H7 (cell line): Measurements from ENCODE around the gene SDK1. TPM values are rescaled to one million over a fixed set of nuclear protein-coding genes. Genes with fewer than 3 reads are reported as not detected.

Experiments
- DNase-seq: peaks from one replicate; pipeline ENCODE4 v3.0.0; 2012
- H3K27me3 ChIP-seq: 2 replicates; pipeline ENCODE4 v1.6.0; 2011; ENCODE audit warnings: mild to moderate bottlenecking, low read length; ENCODE audit not compliant: control insufficient read depth, insufficient read depth
- H3K36me3 ChIP-seq: replicated peaks from 2 replicates; pipeline ENCODE4 v1.5.1; 2011; ENCODE audit warnings: low read length; ENCODE audit not compliant: control insufficient read depth, insufficient read depth
- H3K4me3 ChIP-seq: 2 replicates; pipeline ENCODE4 v1.5.1; 2011; ENCODE audit warnings: low read depth, mild to moderate bottlenecking, control low read depth, low read length, moderate library complexity; ENCODE audit not compliant: insufficient read depth
- total RNA-seq: library from RNA; depleted of rRNA; stranded (reverse); fragments of >200 nt; shearing (Covaris generic); gene quantifications from 2 replicates; pipeline ENCODE4 v1.2.3, GENCODE V29; 2014

Gene SDK1
- total RNA-seq, 1 experiment from 2014 or later, result 2.4 TPM

DNA sequence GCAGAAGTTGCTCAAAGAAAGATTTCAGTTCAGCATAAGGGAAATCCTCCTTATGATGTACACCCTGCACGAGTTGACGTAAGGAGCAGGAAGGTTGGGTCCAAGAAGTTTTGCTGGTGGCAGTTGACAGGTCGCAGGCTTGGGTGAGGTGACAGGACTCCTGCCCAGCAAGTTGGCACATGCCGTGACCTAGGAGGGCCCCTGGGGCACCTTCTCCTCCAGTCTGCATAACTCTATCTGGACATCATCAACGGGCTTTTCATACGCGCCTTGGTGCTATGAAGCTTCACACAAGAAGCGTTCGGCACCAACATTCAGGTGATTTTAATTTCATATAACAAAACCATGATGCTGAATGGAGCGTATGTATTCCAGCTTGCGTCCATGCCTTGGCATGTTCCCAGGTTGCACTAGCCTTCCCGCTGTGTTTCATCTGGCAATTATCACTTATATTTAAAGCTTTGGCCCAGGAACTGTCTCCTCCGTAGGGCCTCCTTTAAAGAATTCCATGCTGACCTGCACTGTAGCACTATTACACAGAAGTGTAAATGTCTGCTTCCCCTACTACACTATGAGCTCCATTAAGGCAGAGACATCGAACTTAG lies 729.4 kb downstream of the SDK1 start:
- DNase-seq, result no peak
- H3K36me3 ChIP-seq, result no peaks in the 10 kb centered on the region
- no peaks in the 10 kb centered on the region for H3K27me3 ChIP-seq
- H3K4me3 ChIP-seq, result no peak overlapping the region

DNA sequence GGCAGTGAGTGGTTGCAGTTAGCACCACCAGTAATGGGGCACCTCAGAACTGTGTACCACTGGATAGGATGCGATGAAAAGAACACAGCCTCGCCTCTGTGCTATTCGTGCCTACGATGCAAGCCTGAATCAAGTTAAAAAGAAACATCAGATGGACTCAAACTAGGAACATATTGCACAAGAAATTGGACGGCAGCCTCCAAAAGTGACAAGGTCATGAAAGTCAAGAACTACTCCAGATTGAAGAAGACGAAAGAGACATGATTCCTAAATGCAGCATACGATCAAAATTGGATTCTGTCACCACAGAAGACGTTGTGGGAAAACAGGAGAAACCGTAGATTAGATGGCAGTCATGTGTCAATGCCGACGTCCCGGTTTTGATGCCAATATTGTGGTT lies 732.9 kb downstream of the SDK1 start:
- DNase-seq, result no peak
- H3K27me3 ChIP-seq, result no peaks in the 10 kb centered on the region
- H3K36me3 ChIP-seq, result no peaks in the 10 kb centered on the region
- no peak overlapping the region for H3K4me3 ChIP-seq

DNA sequence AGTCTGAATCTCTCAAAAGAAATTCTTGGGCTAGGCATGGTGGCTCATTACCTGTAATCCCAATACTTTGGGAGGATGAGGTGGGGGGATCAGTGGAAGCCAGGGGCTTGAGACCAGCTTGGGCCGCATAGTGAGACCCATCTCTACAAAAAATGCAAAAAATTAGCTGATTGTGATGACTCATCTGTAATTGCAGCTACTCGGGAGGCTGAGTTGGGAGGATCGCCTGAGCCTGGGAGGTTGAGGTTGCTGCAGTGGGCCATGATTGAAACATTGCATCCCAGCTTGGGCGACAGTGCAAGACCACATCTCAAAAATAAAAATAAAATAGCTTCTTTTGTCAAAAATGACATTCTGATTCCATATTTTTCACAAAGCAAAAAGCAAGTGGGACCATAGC lies 736.3 kb downstream of the SDK1 start:
- no peaks in the 10 kb centered on the region for H3K36me3 ChIP-seq
- H3K27me3 ChIP-seq, result no peaks in the 10 kb centered on the region
- H3K4me3 ChIP-seq, result no peak overlapping the region
- DNase-seq, result no peak

DNA sequence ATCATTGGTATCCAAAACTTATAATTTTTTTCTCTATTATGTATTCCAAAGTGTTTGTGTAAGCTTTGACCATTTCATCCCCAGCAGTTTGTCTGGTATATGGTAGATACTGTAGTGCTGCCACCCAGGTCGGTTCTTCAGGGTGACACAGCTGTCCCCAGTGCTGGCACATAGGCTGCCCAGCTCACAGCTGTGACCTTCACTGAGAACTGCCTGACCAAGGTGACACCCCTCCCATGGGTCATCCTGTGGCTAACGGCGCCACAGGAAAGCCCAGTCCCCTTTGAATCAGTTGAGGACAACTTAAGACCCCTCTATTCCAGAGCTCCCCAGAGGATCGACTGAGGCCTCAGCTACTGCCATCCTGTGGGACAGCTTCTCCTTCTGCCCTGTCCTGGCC lies 736.8 kb downstream of the SDK1 start:
- Histone ChIP-seq H3K4me3 (no peak overlapping the region), H3K36me3 (no peaks in the 10 kb centered on the region)
- no peak for DNase-seq

DNA sequence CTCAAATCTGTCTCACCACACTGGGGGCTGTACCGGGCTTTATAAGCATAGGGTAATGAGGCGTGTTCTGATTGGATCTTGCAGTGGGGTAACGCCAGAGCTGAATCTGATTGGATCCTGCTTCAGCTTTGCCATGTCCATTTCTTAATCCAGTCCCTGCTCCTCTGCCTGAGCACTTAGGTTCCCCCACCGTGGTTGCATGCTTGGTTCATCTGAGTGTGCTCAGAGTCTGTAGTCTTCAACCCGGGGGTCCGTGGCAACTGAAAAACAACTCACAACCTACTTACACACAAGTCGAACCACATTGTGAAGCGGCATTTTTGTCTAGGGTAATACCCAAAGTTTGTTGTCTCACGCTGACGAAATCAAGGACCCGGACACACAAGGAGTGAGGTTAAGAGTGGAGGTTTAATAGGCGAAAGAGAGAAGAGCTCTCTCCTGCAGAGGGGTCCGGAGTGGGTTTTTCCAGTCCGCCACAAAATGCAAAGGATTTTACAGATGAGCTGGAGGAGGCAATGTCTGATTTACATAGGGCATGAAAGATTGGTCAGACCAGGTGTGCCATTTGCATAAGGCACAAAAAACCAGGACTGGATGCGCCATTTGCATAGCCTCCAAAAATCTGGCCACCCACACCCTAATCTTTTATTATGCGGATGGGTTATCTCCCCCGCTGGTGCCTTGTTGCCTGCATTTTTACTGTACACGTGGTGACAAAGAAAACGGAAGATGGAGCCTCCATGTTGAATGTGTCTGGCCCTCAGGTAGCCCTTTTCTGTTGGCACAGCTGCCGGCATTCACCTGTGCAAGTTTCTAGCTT lies 739.3 kb downstream of the SDK1 start:
- H3K36me3 ChIP-seq, result no peaks in the 10 kb centered on the region
- no peak for DNase-seq
- no peaks in the 10 kb centered on the region for H3K27me3 ChIP-seq
- H3K4me3 ChIP-seq, result no peak overlapping the region

More for the DNA sequence above, 736.8 kb downstream of the SDK1 start:
- no peaks in the 10 kb centered on the region for H3K27me3 ChIP-seq

DNA sequence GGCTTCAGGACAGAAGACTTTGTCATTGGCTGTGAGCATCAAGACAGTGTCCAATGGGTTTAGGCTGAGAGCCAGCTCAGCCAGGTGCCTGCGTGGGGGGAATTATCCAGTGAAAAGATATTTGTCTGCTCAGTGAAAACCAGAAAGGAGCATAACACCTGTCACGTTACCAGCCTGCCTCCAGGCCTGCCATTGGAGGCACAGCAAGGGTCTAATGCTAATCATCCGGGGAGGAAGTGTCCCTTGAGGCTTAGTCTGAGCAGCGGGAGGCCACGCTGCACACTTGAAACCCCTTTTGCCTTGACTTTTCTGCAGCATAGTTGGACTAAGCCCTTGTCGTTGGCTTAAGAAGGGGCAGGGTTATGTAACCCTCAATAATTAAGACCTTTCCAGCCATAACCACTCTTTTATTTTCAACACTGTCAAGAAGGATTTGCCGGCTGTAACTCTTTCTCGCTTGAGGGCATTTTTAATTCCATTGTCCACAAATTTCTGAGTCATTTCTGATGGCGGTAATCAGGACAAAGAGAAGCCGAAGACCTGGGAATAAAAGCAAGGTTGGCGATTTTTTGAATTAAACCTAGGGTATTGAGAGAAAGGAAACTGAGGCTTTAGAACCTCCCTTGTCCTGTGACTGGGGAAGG lies 741.5 kb downstream of the SDK1 start:
- Histone ChIP-seq H3K36me3 (no peaks in the 10 kb centered on the region), H3K4me3 (no peak overlapping the region), H3K27me3 (no peaks in the 10 kb centered on the region)
- DNase-seq, result no peak

DNA sequence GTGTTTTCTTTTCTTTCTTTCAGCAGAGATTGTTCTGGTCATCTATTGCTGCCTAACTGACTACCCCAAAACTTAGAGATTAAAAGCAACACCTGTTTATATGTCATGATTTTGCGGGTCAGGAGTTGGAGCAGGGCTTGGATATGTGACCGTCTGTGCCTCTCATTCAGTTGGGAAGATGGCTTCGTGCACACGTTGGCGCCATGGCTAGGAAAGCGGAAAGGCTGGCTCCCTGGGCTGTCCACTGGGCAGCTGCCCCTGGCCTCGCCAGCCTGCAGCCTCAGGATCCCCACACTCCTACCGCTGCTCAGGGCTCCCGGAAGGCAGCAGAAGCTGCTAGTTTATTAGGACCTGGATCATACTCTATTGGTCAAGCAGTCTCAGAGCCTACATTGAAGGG lies 742.9 kb downstream of the SDK1 start:
- DNase-seq, result no peak

DNA sequence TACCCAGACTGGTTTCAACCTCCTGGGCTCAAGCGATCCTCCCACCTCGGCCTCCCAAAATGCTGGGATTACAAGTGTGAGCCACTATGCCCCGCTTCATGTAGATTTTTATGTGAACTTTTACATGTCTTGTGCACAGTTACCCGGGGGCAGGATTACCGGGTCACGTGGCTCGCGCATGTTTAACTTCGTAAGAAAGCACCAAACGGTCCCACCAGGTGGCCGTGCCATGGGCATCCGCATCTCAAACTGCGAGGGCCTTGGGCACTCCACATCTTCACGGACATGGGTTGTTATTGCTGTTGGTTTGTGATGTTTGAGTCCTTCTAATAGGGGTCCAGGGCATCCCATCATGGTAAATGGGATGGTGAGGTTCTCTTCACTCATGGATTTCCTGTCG lies 744.4 kb downstream of the SDK1 start:
- Histone ChIP-seq H3K4me3 (no peak overlapping the region), H3K36me3 (no peaks in the 10 kb centered on the region), H3K27me3 (no peaks in the 10 kb centered on the region)
- DNase-seq, result no peak

More for the DNA sequence above, 742.9 kb downstream of the SDK1 start:
- Histone ChIP-seq H3K36me3 (no peaks in the 10 kb centered on the region), H3K4me3 (no peak overlapping the region), H3K27me3 (no peaks in the 10 kb centered on the region)

DNA sequence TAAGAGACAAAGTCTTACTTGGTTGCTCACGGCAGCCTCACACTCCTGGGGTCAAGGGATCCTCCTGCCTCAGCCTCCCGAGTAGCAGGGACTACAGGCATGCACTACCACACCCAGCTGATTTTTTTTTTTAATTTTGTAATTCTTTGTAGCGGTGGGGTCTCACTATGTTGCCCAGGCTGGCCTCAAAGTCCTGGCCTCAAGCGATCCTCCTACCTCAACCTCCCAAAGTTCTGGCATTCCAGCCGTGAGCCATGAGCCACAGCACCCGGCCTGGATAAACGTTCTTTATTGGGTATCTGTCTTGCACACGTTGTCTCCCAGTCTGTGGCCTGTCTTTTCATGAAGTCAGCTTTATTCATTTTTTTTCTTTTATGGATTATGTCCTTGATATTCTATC lies 744.9 kb downstream of the SDK1 start:
- Histone ChIP-seq H3K36me3 (no peaks in the 10 kb centered on the region), H3K27me3 (no peaks in the 10 kb centered on the region)
- no peak for DNase-seq

DNA sequence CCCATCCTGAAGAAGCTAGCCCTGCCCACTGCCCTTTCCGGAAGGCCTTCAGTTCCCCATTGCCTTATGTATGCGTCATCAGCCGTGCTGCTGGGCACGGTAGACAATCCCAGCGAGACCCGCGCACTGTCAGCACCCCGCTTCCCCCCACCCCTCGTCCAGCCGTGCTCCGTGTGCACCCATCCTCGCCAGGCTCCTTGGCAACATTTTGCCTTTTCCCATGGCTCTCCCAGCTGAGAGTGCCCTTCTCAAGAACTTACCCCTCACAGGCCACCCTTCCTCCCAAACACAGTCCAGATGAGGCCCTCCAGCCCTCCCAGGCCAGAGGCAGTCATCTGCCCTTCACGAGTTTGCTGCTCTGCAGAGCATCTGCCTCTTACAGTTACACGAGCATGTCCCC lies 747.3 kb downstream of the SDK1 start:
- Histone ChIP-seq H3K4me3 (no peak overlapping the region), H3K36me3 (no peaks in the 10 kb centered on the region), H3K27me3 (no peaks in the 10 kb centered on the region)
- no peak for DNase-seq

More for the DNA sequence above, 744.9 kb downstream of the SDK1 start:
- no peak overlapping the region for H3K4me3 ChIP-seq

DNA sequence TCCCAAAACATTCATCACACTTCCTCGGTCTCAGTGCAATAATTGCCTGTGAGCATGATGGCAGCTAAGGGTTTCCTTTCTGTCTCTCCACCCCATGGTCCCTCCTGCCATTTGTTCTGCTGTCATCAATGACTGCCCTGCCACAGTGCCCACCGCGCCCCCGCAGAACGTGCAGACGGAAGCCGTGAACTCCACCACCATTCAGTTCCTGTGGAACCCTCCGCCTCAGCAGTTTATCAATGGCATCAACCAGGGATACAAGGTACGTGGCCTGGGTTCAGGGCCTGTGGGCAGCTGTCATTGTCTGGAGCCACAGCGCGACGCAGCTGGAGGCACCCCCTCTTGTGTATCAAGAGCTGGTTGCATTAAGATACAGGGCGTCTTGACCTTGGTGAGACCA lies 748.1 kb downstream of the SDK1 start:
- DNase-seq, result no peak
- no peak overlapping the region for H3K4me3 ChIP-seq
- no peaks in the 10 kb centered on the region for H3K36me3 ChIP-seq
- H3K27me3 ChIP-seq, result no peaks in the 10 kb centered on the region

DNA sequence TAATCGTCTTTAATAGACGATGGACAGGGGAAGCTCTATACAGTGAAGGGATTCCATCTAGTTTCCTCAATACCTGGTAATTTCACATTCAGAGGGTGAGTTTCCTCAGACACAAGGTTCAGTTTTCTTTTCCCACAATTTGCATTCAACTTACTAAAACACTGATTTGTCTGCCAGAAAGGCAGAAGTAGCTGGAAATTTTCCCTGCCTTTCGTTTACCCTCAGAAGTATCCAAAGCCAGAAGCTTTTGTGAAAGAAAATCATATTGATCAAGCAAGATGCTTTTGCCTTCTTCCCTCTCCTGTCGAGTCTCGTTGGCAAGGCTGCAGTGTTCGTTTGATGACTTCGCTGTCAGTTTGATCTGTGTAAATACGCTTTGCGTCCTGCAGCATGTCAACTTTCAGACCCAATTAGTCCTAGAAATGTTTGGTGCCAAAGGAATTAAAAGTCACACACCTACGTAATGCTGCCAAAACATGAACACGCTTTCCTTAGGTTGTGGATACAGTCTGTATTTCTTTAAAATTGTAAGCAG lies 749.1 kb downstream of the SDK1 start:
- no peak for DNase-seq
- H3K27me3 ChIP-seq, result no peaks in the 10 kb centered on the region
- no peak overlapping the region for H3K4me3 ChIP-seq
- H3K36me3 ChIP-seq, result no peaks in the 10 kb centered on the region

DNA sequence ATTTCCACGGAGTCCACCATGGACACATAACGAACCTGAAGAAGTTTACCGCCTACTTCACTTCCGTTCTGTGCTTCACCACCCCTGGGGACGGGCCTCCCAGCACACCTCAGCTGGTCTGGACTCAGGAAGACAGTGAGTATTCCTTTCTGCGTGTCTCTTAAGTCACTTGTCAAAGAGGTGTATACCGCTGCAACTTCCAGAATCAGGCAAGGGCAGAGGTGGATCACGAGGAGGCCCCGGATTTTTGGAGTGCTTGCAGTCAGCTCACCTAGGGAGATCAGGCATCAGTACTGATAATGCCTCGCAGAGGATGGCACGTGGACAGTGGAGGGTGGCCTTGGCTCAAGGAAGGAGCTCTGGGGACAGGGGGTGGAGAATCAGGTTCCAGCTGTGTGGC lies 750.6 kb downstream of the SDK1 start:
- H3K4me3 ChIP-seq, result no peak overlapping the region
- no peaks in the 10 kb centered on the region for H3K36me3 ChIP-seq
- H3K27me3 ChIP-seq, result no peaks in the 10 kb centered on the region
- DNase-seq, result no peak

DNA sequence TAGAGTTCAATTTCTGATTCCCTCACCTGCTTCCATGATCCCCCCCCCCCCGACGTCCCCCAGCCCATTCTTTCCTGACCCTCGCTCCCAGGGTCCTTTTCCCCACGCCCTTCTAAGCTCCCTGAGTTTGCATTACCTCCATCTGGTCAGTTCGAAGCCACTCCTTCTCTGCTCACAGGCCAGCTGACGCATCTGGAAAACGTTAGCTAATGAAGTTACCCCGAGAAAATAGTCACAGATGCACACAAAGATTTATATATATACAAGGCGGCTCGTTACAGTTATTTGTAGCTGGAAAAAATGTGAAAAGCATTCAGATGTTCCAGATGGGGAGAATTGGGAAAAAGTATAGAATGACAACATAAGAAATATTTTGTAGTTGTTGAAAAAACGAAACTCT lies 751.1 kb downstream of the SDK1 start:
- no peaks in the 10 kb centered on the region for H3K27me3 ChIP-seq
- no peak overlapping the region for H3K4me3 ChIP-seq
- no peaks in the 10 kb centered on the region for H3K36me3 ChIP-seq
- no peak for DNase-seq

DNA sequence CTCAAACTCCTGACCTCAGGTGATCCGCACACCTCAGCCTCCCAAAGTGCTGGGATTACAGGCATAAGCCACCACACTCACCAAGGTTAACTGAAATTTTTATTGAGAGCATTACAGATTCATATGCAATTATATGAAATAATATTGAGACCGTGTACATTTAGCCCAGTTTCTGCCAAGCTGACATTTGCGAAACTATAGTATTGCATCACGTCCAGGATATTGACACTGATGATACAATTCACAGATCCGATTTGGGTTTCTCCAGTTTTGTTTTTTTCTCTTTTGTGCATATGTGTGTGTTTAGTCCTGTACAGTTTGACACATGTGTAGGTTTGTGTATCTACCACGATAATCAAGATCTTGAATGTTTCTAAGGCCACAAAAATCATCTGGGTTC lies 753.1 kb downstream of the SDK1 start:
- H3K4me3 ChIP-seq, result no peak overlapping the region
- H3K27me3 ChIP-seq, result no peaks in the 10 kb centered on the region
- no peaks in the 10 kb centered on the region for H3K36me3 ChIP-seq
- no peak for DNase-seq
